GM10266 (cell line): ENCODE results near the gene MAPK12.

Source experiments
- DNase-seq: peaks from one replicate; pipeline ENCODE4 v3.0.0; 2012; ENCODE audit errors: extremely low spot score
- CTCF ChIP-seq: IDR thresholded peaks from 2 replicates; pipeline ENCODE4 v1.5.1; 2012; ENCODE audit warnings: mild to moderate bottlenecking, low read depth; ENCODE audit not compliant: control insufficient read depth, insufficient read depth; ENCODE audit errors: missing control alignments

The MAPK12 gene

GRCh38 chr22:50280708-50281383, 19.4 kb upstream of the MAPK12 start:
- DNase-seq: no peak
- no peak for TF ChIP-seq CTCF

GRCh38 chr22:50280022-50280707, 18.7 kb upstream of the MAPK12 start:
- DNase-seq: no peak
- TF ChIP-seq CTCF: no peak

- DNase-seq: no peak
- no peak for TF ChIP-seq CTCF
These were observed 17.6 kb upstream of the MAPK12 start for GRCh38 chr22:50278956-50279619.

GRCh38 chr22:50278461-50278860, 17.0 kb upstream of the MAPK12 start:
- TF ChIP-seq CTCF: no peak
- no peak for DNase-seq

- DNase-seq: no peak
- TF ChIP-seq CTCF: no peak
These were observed 16.3 kb upstream of the MAPK12 start for GRCh38 chr22:50277761-50278160.

GRCh38 chr22:50276143-50276542, 14.7 kb upstream of the MAPK12 start:
- peak; percentile 83 for DNase-seq
- peak; percentile 75 for TF ChIP-seq CTCF
